B cell (primary cell): ENCODE measurements around the gene GJC3. TPM values are rescaled to one million over a fixed set of nuclear protein-coding genes. Genes with fewer than 3 reads are reported as not detected.

Experiments
- ATAC-seq: fragments of 200-7000 bp; cut with Tn5 transposase; one replicate; pipeline ENCODE4 v1.10.0; 2021; ENCODE audit warnings: low read depth, mild to moderate bottlenecking, moderate number of reproducible peaks, moderate library complexity
- CTCF ChIA-PET: fragments of 350-600 bp; sonication (Branson Sonifier 250); formaldehyde crosslinking; loops from one replicate; lab custom pipeline; 2021; ENCODE audit warnings: antibody characterized with exemption, inconsistent platforms; lab: Charles Lee
- POLR2A ChIA-PET: fragments of 350-600 bp; sonication (Branson Sonifier 250); formaldehyde crosslinking; loops from one replicate; lab custom pipeline; 2021; ENCODE audit warnings: antibody characterized with exemption; lab: Charles Lee
- DNase-seq: peaks from one replicate; pipeline ENCODE4 v3.0.0; 2013
- H2AFZ ChIP-seq: 2 replicates; pipeline ENCODE4 v1.6.1; 2012; ENCODE audit warnings: mild to moderate bottlenecking, low read depth, low read length; ENCODE audit not compliant: insufficient read depth, poor library complexity, severe bottlenecking
- H3K27ac ChIP-seq, 2 donors: 1 replicate in 1 of 2; 2 replicates in 1 of 2; pipeline ENCODE4 v1.5.1; 2012 to 2013; ENCODE audit warnings: low read length in 2 of 2, mild to moderate bottlenecking in 2 of 2, moderate library complexity in 1 of 2
- H3K27me3 ChIP-seq, 4 experiments: fragments of 200-600 bp in 1 of 4; sonication (generic) in 1 of 4; replicated peaks in 1 of 4; 1 replicate in 2 of 4; 2 replicates in 2 of 4; pipeline versions ENCODE4 v1.6.1 to v1.7.0; 2013 to 2016; ENCODE audit warnings: low read length in 3 of 4, mild to moderate bottlenecking in 2 of 4, mixed read lengths in 1 of 4, moderate library complexity in 1 of 4; ENCODE audit not compliant: insufficient read depth in 4 of 4, control insufficient read depth in 3 of 4; ENCODE audit errors: control extremely low read depth in 1 of 4
- H3K36me3 ChIP-seq, 2 experiments: replicated peaks in 1 of 2; 1 replicate in 1 of 2; 2 replicates in 1 of 2; pipeline versions ENCODE4 v1.6.1 to v1.7.1; 2013; ENCODE audit warnings: low read length in 1 of 2; ENCODE audit not compliant: insufficient read depth in 2 of 2, control insufficient read depth in 1 of 2; ENCODE audit errors: control extremely low read depth in 1 of 2, extremely low read depth in 1 of 2
- H3K4me1 ChIP-seq, 2 donors: fragments of 200-600 bp in 1 of 2; sonication (generic) in 1 of 2; 1 replicate in 1 of 2; 2 replicates in 1 of 2; pipeline versions ENCODE4 v1.5.1 to v1.6.1; 2013 to 2017; ENCODE audit warnings: low read length in 2 of 2; ENCODE audit not compliant: control insufficient read depth in 2 of 2, insufficient read depth in 2 of 2
- H3K4me2 ChIP-seq: replicated peaks from 2 replicates; pipeline ENCODE3; 2012; ENCODE audit warnings: mild to moderate bottlenecking, low read depth, low read length; ENCODE audit not compliant: poor library complexity, severe bottlenecking
- H3K4me3 ChIP-seq, 5 experiments: fragments of 200-600 bp in 1 of 5; sonication (generic) in 1 of 5; 1 replicate in 3 of 5; 2 replicates in 2 of 5; pipeline versions ENCODE4 v1.5.1 to v1.7.0; 2011 to 2016; ENCODE audit warnings: low read length in 4 of 5, mild to moderate bottlenecking in 4 of 5, low read depth in 2 of 5, control low read depth in 1 of 5, moderate library complexity in 1 of 5; ENCODE audit not compliant: insufficient read depth in 1 of 5; ENCODE audit errors: control extremely low read depth in 1 of 5, extremely low read depth in 1 of 5
- H3K79me2 ChIP-seq: fragments of 200-600 bp; sonication (generic); one replicate; pipeline ENCODE4 v1.6.0; 2016; ENCODE audit warnings: low read length; ENCODE audit not compliant: control insufficient read depth, insufficient read depth
- H3K9ac ChIP-seq: fragments of 200-600 bp; sonication (generic); 2 replicates; pipeline ENCODE4 v1.6.1; 2017; ENCODE audit warnings: mild to moderate bottlenecking, low read length, moderate library complexity
- H3K9me3 ChIP-seq, 3 donors: one replicate each; pipeline versions ENCODE4 v1.6.1 to v1.7.1; 2013; ENCODE audit warnings: low read length in 2 of 3; ENCODE audit not compliant: control insufficient read depth in 2 of 3, insufficient read depth in 1 of 3; ENCODE audit errors: control extremely low read depth in 1 of 3
- H4K20me1 ChIP-seq: 2 replicates; pipeline ENCODE4 v1.6.0; 2012; ENCODE audit warnings: mild to moderate bottlenecking, low read length; ENCODE audit not compliant: insufficient read depth, control insufficient read depth, poor library complexity, severe bottlenecking
- H3K27ac Mint-ChIP-seq: one replicate; pipeline ENCODE4 v1.8.0; 2021; ENCODE audit warnings: mixed read lengths
- H3K27me3 Mint-ChIP-seq: one replicate; pipeline ENCODE4 v1.8.0; 2021; ENCODE audit warnings: mixed read lengths
- H3K4me1 Mint-ChIP-seq: one replicate; pipeline ENCODE4 v1.8.0; 2021; ENCODE audit warnings: mixed read lengths
- H3K4me3 Mint-ChIP-seq: one replicate; pipeline ENCODE4 v1.8.0; 2021; ENCODE audit warnings: mixed read lengths
- H3K9me3 Mint-ChIP-seq: one replicate; pipeline ENCODE4 v1.8.0; 2022; ENCODE audit warnings: mixed read lengths; ENCODE audit not compliant: insufficient read depth
- EZH2 ChIP-seq: IDR thresholded peaks from 2 replicates; pipeline ENCODE4 v1.6.1; 2012; ENCODE audit warnings: borderline replicate concordance, low read depth, mild to moderate bottlenecking, moderate library complexity, low read length; ENCODE audit not compliant: insufficient read depth, poor library complexity, severe bottlenecking
- WGBS: methylation state at CpG from one replicate; pipeline ENCODE4 v1.1.5; 2013; ENCODE audit warnings: missing lambda C conversion rate; ENCODE audit not compliant: insufficient coverage; 5-methylcytosine and 5-hydroxymethylcytosine counted together
- intact Hi-C: fragments of 100-400 bp; cut with micrococcal nuclease; formaldehyde crosslinking; loops from one replicate; pipeline ENCODE4 v1.10.0; 2022
- polyA plus RNA-seq: library from polyadenylated mRNA; depleted of rRNA; stranded (reverse); fragments of >200 nt; gene quantifications from 2 replicates; pipeline ENCODE4 v1.2.3, GENCODE V29; 2012
- total RNA-seq, 2 donors: library from RNA; stranded (reverse); fragments of 120-200 nt in 1 of 2; gene quantifications; 1 replicate in 1 of 2; 2 replicates in 1 of 2; pipeline versions ENCODE4 v1.2.3 to v1.2.4, GENCODE V29; 2013 to 2022
- TF ChIP-seq, protein P1 (sequence below): fragments of 200-600 bp; IDR thresholded peaks from one replicate; pipeline ENCODE4 v1.8.0; 2022; ENCODE audit warnings: antibody characterized with exemption, mild to moderate bottlenecking

The GJC3 gene
- total and polyA plus RNA-seq, 2 donors (not counting 1 experiment from before 2014, with no cell fraction given): not detected

DNA sequence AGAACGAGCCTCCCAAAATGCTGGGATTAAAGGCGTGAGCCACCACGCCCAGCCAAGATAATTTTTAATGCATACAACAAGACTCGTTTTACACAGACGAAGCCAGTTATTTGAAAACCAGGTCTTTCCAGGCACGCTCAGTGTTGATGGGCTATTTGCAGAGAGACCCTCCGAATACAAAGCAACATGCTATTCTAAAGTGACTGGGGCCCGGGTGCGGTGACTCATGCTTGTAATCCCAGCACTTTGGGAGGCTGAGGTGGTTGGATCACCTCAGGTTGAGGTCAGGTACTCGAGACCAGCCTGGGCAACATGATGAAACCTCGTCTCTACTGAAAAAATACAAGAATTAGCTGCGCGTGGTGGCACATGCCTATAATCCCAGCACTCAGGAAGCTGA, 47.2 kb upstream of the GJC3 start:
- Mint-ChIP-seq H3K4me3 (no peak overlapping the region), H3K4me1 (peaks cover 1% of the 10 kb centered on the region), H3K27ac (no peak overlapping the region), H3K27me3 (peaks cover 33% of the 10 kb centered on the region), H3K9me3 (no peaks in the 10 kb centered on the region)
- H3K36me3 ChIP-seq: no peaks in the 10 kb centered on the region
- ChIA-PET POLR2A (interaction anchor here (0.6 to 0.7 kb wide), 2 partner anchors 279 to 1345 kb away, joined by 3 to 6 read pairs; partner anchors contain the start of gene IFT22), CTCF (interaction anchor here (4.2 to 5.5 kb wide), 2 partner anchors 13 to 155 kb away, joined by 35 to 52 read pairs; no protein-coding TSS in a partner anchor)
- no peak overlapping the region for H2AFZ ChIP-seq
- no peaks in the 10 kb centered on the region for H3K79me2 ChIP-seq
- H3K27ac ChIP-seq: no peak overlapping the region
- no peaks in the 10 kb centered on the region for H4K20me1 ChIP-seq
- ATAC-seq: no peak
- no peak overlapping the region for H3K4me2 ChIP-seq
- TF ChIP-seq, protein P1, sequence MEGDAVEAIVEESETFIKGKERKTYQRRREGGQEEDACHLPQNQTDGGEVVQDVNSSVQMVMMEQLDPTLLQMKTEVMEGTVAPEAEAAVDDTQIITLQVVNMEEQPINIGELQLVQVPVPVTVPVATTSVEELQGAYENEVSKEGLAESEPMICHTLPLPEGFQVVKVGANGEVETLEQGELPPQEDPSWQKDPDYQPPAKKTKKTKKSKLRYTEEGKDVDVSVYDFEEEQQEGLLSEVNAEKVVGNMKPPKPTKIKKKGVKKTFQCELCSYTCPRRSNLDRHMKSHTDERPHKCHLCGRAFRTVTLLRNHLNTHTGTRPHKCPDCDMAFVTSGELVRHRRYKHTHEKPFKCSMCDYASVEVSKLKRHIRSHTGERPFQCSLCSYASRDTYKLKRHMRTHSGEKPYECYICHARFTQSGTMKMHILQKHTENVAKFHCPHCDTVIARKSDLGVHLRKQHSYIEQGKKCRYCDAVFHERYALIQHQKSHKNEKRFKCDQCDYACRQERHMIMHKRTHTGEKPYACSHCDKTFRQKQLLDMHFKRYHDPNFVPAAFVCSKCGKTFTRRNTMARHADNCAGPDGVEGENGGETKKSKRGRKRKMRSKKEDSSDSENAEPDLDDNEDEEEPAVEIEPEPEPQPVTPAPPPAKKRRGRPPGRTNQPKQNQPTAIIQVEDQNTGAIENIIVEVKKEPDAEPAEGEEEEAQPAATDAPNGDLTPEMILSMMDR: no peak
- peaks cover 0 to 13% (median 1%) of the 10 kb centered on the region in 4 experiments for H3K27me3 ChIP-seq
- 92% methylated on average over 13 of the region's 13 CpGs for WGBS
- no peak overlapping the region for H3K9ac ChIP-seq
- no peak overlapping the region for H3K4me3 ChIP-seq
- no peak for DNase-seq
- intact Hi-C loops: no loop called here
- H3K4me1 ChIP-seq: no peaks in the 10 kb centered on the region
- peaks cover 0 to 7% (median 0%) of the 10 kb centered on the region in 3 donors for H3K9me3 ChIP-seq

DNA sequence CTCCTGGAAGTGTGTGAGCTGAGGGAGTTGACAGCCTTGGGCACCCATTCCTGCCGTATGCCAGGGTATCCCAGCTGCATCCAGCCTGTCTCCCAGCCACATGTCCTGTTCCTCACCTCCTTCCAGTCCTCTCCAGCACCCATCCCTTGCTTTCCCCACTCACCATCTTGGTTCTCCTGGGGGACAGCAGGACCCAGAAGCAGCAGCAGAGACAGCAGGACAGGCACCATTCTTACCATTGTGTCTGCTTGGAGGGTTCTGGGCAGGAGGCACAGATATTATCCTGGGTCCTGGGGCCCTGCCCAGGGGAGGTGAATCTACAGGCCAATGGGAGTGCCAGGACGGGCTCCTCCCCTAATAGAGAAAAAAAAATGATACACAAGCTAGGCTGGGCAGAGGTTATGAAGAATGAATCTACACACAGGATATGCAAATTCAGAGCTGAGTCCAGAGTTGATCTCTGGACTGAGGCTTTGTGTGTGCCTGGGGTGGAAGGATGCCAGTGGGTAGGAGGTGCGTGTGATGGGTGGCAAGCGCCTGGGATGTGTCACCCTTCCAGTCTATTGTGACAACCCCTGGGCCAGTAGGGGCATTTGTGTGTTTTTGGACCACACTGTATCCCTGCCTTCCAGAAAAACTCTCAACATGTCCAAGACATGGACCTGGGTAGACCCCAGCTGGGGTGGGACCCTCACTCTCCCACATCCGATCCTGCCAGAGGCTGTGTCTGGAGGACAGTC, 46.5 kb upstream of the GJC3 start, which contains the start of gene AZGP1:
Gene AZGP1 (minus strand): TSS at position 250 of the 740 bp plus-strand sequence. CDS start 11 bp downstream, at position 239.
- Histone ChIP-seq H3K36me3 (no peaks in the 10 kb centered on the region), H3K4me2 (no peak within 1 kb of the TSS), H4K20me1 (no peaks in the 10 kb centered on the region), H3K4me1 (no peaks in the 10 kb centered on the region), H3K79me2 (no peaks in the 10 kb centered on the region), H2AFZ (no peak within 1 kb of the TSS), H3K27ac (no peak within 1 kb of the TSS), H3K9ac (no peak within 1 kb of the TSS), H3K4me3 (no peak within 1 kb of the TSS), H3K27me3 (peaks cover 0 to 11% (median 1%) of the 10 kb centered on the region in 4 experiments), H3K9me3 (peaks cover 0 to 8% (median 0%) of the 10 kb centered on the region in 3 donors)
- Mint-ChIP-seq H3K9me3 (no peaks in the 10 kb centered on the region), H3K27me3 (peaks cover 35% of the 10 kb centered on the region), H3K4me3 (no peak within 1 kb of the TSS), H3K4me1 (peaks cover 1% of the 10 kb centered on the region), H3K27ac (no peak within 1 kb of the TSS)
- ChIA-PET CTCF (interaction anchor here (0.6 kb wide), 2 partner anchors 630 to 1314 kb away, joined by 3 to 6 read pairs; no protein-coding TSS in a partner anchor), POLR2A (no interaction called here)
- ATAC-seq (no peak), DNase-seq (no peak)
- no peak for TF ChIP-seq EZH2
- TF ChIP-seq, protein P1: no peak
- WGBS: 89% methylated on average over 2 of the region's 5 CpGs
- intact Hi-C loops: no loop called here
